Aorta (tissue), 5 donors: ENCODE results near the gene CRACR2B. TPM values are rescaled to one million over a fixed set of nuclear protein-coding genes. Genes with fewer than 3 reads are reported as not detected.
A peak's percentile ranks its signal among the peaks of the same experiment; 100 is the strongest.

Experiments used
- ATAC-seq: fragments of 200-7000 bp; cut with Tn5 transposase; one replicate; pipeline ENCODE4 v1.9.1; 2022; ENCODE audit warnings: moderate library complexity; ENCODE audit not compliant: low FRiP score
- DNase-seq, 2 donors: peaks; one replicate each; pipeline ENCODE4 v3.0.0-alpha.2; 2020
- H3K27ac ChIP-seq, 2 donors: one replicate each; pipeline ENCODE4 v1.5.1; 2013; ENCODE audit warnings: low read length in 2 of 2, mild to moderate bottlenecking in 2 of 2, moderate library complexity in 2 of 2, control low read depth in 1 of 2, inconsistent platforms in 1 of 2, low read depth in 1 of 2
- H3K27me3 ChIP-seq, 2 donors: one replicate each; pipeline ENCODE4 v1.6.1; 2013; ENCODE audit warnings: control low read depth in 1 of 2, low read length in 1 of 2, mild to moderate bottlenecking in 1 of 2, moderate library complexity in 1 of 2; ENCODE audit not compliant: insufficient read depth in 2 of 2, control insufficient read depth in 1 of 2
- H3K36me3 ChIP-seq, 2 donors: one replicate each; pipeline ENCODE4 v1.6.1; 2013; ENCODE audit warnings: control low read depth in 1 of 2, low read length in 1 of 2, mild to moderate bottlenecking in 1 of 2; ENCODE audit not compliant: insufficient read depth in 2 of 2, control insufficient read depth in 1 of 2
- H3K4me1 ChIP-seq, 2 donors: one replicate each; pipeline ENCODE4 v1.6.1; 2013; ENCODE audit warnings: low read length in 2 of 2, control low read depth in 1 of 2, mild to moderate bottlenecking in 1 of 2, moderate library complexity in 1 of 2; ENCODE audit not compliant: insufficient read depth in 2 of 2, control insufficient read depth in 1 of 2
- H3K4me3 ChIP-seq, 2 donors: one replicate each; pipeline ENCODE4 v1.5.1; 2013; ENCODE audit warnings: low read length in 2 of 2, control low read depth in 1 of 2, mild to moderate bottlenecking in 1 of 2
- H3K9me3 ChIP-seq: one replicate; pipeline ENCODE4 v1.6.1; 2013; ENCODE audit warnings: mild to moderate bottlenecking, low read length; ENCODE audit not compliant: control insufficient read depth
- WGBS, 2 donors: extraction: QIAGEN DNeasy Blood & Tissue Kit; methylation state at CpG; one replicate each; pipeline ENCODE4 v1.1.7; 2013; 5-methylcytosine and 5-hydroxymethylcytosine counted together
- intact Hi-C, 2 donors: fragments of 100-400 bp; cut with DNase I; formaldehyde crosslinking; loops; one replicate each; pipeline versions ENCODE4 v1.14.2 to v1.15.0; 2022
- polyA plus RNA-seq, 2 donors: library from polyadenylated mRNA; stranded (reverse); fragments of 200-250 nt; gene quantifications; one replicate each; pipeline ENCODE4 v1.2.3, GENCODE V29; 2013
- total RNA-seq, 2 donors: library from RNA; stranded (reverse); fragmentation: NEBNext Ultra II Directional; extraction: Animal tissue kit (Norgen Biotek cat#: 25700); gene quantifications; one replicate each; pipeline ENCODE4 v1.2.1, GENCODE V29; 2021
- donor health status: healthy with polysubstance abuse.
- donor health status: Bipolar disorder and iron deficiency.
- donor health status: DM: no; HTN: no; CAD: no.
- donor health status: DM: no; HTN: no; CAD: no.
- donor health status: DM: yes; HTN: yes; CAD: no.

The CRACR2B gene
- total and polyA plus RNA-seq, 4 donors = 2.2 to 10.5 (median 7.4) TPM

GRCh38 chr11:841981-842369 is 14.3 kb downstream of the CRACR2B start:
- intact Hi-C loops = no loop called here

DNA sequence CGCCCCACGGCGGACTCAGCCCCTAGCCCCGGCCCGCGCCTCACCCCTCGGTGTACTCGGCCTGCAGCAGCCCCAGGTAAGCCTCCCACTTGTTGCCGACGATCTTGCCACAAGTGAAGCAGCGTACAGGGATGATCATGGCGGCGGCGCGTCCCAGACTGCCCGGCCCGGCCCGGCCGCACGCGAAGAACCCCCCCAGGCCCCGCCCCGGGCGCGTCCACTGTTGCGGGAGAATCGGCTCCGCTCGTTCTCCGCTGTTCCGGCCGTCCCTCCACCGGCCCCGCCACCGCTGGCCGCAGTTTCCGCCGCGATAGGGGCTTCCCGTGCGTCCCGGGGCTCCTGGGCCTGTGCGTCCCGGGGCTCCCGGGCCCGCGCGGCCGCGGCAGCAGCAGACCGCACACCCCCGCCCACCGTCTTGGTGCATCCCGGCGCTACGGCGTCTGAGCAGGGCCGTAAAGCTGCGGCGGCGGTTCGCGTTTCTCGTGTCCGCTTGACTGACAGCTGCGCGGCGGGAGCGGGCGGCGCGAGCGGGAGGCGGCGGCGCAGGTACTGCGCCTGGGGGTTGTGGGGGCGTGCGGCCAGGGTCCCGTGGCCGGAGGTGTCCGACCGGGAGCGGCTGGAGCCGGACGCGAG is 14.8 kb downstream of the CRACR2B start, which contains the start of the genes POLR2L and TSPAN4:
TSS of gene POLR2L (minus strand) at position 160 of the 633 bp plus-strand sequence. CDS start at position 139, 21 bp downstream.
TSS of gene TSPAN4 (plus strand) at position 483 of the 633 bp plus-strand sequence. CDS start 7,453 bp downstream, outside the sequence.
- ATAC-seq = peak; percentile 67
- intact Hi-C loops = no loop called here
- no peaks in the 10 kb centered on the region for H3K4me1 ChIP-seq
- no peaks in the 10 kb centered on the region for H3K9me3 ChIP-seq
- peak; percentile 93 to 97 for DNase-seq
- H3K27ac ChIP-seq = peak within 1 kb of the TSS in 1 of 2 donors; percentile 30
- peaks cover 0 to 2% of the 10 kb centered on the region in 2 donors for H3K27me3 ChIP-seq
- peak within 1 kb of the TSS; percentile 73 to 87 for H3K4me3 ChIP-seq
- peaks cover 0 to 8% of the 10 kb centered on the region in 2 donors for H3K36me3 ChIP-seq
- WGBS, 2 donors = 0% methylated on average over 75 to 87 of the region's 87 CpGs

More at GRCh38 chr11:841981-842369, 14.3 kb downstream of the CRACR2B start:
- ATAC-seq (no peak), DNase-seq (no peak)
- Histone ChIP-seq H3K27me3 (peaks cover 0 to 2% of the 10 kb centered on the region in 2 donors), H3K27ac (peak overlapping the region in 1 of 2 donors; percentile 11), H3K4me1 (no peaks in the 10 kb centered on the region), H3K4me3 (peak overlapping the region; percentile 73 to 87), H3K9me3 (no peaks in the 10 kb centered on the region), H3K36me3 (peaks cover 0 to 11% of the 10 kb centered on the region in 2 donors)
- 0% methylated on average over 16 to 27 of the region's 27 CpGs for WGBS, 2 donors

DNA sequence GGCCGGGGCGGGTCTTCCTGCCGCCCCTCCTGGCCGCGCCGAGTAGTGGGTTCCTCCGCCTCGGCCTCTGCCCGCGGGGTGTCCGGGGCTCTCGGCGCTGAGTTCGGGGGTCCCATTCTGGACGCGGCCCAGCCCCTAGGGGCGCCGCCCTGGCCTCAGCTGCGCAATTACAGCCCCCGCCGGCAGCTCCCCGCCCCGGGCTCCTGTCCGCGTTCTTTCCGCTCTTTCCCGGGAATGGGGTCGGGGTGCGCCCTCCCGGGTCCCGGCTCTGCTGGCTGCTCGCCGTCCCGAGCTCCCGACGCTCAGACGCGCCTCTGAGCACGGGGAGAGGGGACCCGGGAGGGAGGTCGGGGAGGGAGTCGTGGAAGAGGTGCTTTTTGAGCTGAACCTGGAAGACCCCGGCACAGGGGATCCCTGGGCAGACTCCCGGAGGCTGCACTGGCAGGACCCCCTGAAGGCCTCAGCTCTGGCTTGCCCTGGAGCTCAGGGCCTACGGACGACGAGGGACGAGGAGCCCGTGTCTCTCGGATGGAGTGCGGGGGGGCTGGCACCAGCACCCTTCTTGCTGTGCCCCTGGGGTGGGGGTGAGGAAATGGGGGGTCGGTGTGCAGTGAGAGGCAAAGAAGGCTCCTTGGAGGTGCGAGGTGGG is 15.5 kb downstream of the CRACR2B start:
- intact Hi-C loops = no loop called here
- peak overlapping the region in 1 of 2 donors; percentile 11 for H3K27ac ChIP-seq
- no peak for DNase-seq
- 1% methylated on average over 31 to 53 of the region's 53 CpGs for WGBS, 2 donors
- peaks cover 0 to 3% of the 10 kb centered on the region in 2 donors for H3K36me3 ChIP-seq
- H3K4me1 ChIP-seq = no peaks in the 10 kb centered on the region
- no peaks in the 10 kb centered on the region for H3K9me3 ChIP-seq
- peaks cover 0 to 2% of the 10 kb centered on the region in 2 donors for H3K27me3 ChIP-seq
- peak overlapping the region; percentile 60 to 73 for H3K4me3 ChIP-seq
- ATAC-seq = no peak

- Histone ChIP-seq H3K27me3 (peaks cover 0 to 2% of the 10 kb centered on the region in 2 donors), H3K27ac (peak overlapping the region; percentile 15 to 69), H3K9me3 (no peaks in the 10 kb centered on the region), H3K4me1 (no peaks in the 10 kb centered on the region), H3K4me3 (peak overlapping the region; percentile 31 to 73), H3K36me3 (no peaks in the 10 kb centered on the region)
- intact Hi-C loops = no loop called here
- 1% methylated on average over 21 to 25 of the region's 25 CpGs for WGBS, 2 donors
- DNase-seq (peak; percentile 96 to 98), ATAC-seq (peak; percentile 75)
Measured at GRCh38 chr11:843818-844692, 16.3 kb downstream of the CRACR2B start.

DNA sequence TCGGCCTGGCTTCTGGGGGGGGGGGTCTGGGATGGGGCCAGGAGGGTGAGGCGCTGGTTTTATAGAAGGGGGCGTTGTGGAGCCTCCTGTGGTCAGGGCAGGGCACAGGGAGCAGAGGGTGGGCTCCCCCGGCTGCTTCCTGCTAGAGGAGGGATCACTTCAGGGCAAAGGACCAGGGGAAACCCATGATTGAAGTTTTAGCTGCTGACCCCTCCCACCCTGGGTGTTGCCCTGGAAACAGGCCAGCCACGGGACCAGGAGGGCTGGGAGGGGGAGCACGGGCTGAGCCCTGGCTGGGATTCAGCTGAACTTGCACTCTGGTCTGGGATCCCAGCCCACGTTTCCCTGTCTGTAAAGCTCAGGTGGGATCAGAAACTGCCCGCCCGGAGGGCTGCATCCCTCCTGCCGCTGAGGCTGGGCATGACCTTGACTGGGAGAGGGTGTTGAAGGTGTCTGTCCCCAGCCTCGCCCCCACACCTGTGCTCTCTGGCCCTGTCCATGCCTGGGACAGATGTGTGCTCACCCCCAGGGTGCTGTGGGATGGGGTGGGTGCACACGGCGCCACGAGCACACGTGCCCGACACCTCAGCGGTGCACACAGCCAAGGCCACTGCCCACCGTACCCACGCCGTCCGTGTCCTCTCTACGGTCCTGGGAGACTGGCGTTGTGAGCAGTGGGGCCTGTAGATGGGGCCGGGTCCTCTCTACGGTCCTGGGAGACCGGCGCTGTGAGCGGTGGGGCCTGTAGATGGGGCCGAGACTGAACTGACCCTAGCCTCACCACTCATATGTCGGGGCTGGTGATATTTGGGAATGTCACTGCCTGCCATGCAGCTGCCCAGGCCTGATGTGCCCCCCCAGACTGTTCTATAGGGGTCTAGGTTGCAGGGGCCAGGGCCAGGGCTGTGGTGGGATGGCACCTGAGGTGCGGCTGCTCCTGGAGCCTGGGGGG is 17.2 kb downstream of the CRACR2B start:
- DNase-seq = peak; percentile 93 to 96
- Histone ChIP-seq H3K27ac (peak overlapping the region; percentile 15 to 53), H3K36me3 (no peaks in the 10 kb centered on the region), H3K9me3 (no peaks in the 10 kb centered on the region), H3K4me3 (peak overlapping the region in 1 of 2 donors; percentile 31), H3K27me3 (peaks cover 0 to 2% of the 10 kb centered on the region in 2 donors), H3K4me1 (no peaks in the 10 kb centered on the region)
- peak; percentile 75 for ATAC-seq
- intact Hi-C loops = loop anchor here (5.0 kb wide), 2 partner anchors 67 to 202 kb away; partner anchors contain the start of gene CHID1 (in 1 of the 2)
- WGBS, 2 donors = 12 to 13% methylated on average over 29 to 31 of the region's 31 CpGs

DNA sequence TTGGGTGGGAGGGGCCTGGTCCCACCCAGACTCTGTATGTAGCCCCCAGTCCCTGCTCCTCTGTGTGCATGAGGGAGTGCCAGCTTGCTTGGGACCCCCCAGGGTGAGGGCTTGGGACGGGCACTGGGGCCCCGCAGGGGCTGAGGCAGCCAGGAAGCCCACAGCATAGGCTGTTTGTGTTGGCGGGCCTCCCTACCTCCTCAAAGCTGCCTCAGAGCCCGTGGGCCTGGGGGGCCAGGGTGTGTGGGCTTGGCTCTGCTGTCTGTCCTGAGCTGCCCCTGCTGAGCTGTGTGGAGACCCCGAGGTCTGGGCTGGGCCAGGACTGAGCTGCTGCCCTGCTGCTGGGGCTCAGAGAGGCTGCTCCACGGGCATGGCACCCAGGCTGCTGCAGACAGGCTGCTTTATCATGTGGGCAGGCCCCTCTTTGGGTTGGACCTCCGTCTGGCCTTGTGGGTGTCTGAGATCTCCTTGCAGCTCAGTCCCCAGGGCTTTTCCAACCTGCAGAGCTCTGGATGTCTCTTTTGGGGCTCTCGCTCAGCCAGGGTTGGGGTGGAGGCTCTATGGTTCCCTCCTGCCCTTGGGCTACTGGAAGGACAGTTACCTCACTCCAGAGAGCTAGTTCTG is 18.3 kb downstream of the CRACR2B start:
- Histone ChIP-seq H3K9me3 (no peaks in the 10 kb centered on the region), H3K27ac (no peak overlapping the region), H3K36me3 (no peaks in the 10 kb centered on the region), H3K27me3 (peaks cover 0 to 2% of the 10 kb centered on the region in 2 donors), H3K4me3 (no peak overlapping the region), H3K4me1 (no peaks in the 10 kb centered on the region)
- DNase-seq (no peak), ATAC-seq (no peak)
- 20% methylated on average over 8 of the region's 8 CpGs for WGBS, 2 donors
- intact Hi-C loops = loop anchor here (5.0 kb wide), 2 partner anchors 66 to 201 kb away; partner anchors contain the start of gene CHID1 (in 1 of the 2)

- 57 to 60% methylated on average over 11 of the region's 11 CpGs for WGBS, 2 donors
- Histone ChIP-seq H3K4me1 (no peaks in the 10 kb centered on the region), H3K36me3 (no peaks in the 10 kb centered on the region), H3K27ac (no peak overlapping the region), H3K9me3 (no peaks in the 10 kb centered on the region), H3K27me3 (peaks cover 0 to 2% of the 10 kb centered on the region in 2 donors), H3K4me3 (no peak overlapping the region)
- intact Hi-C loops = loop anchor here (5.0 kb wide), 2 partner anchors 66 to 201 kb away; partner anchors contain the start of gene CHID1 (in 1 of the 2)
- ATAC-seq (no peak), DNase-seq (no peak)
Measured at GRCh38 chr11:846496-847098, 18.9 kb downstream of the CRACR2B start.
